HepG2 (cell line): ENCODE results near the gene ZNF30.

Source experiments
- CENPT ChIP-seq: sonication (generic); formaldehyde crosslinking; IDR thresholded peaks from 2 replicates; pipeline ENCODE4 v1.8.0; 2022; ENCODE audit warnings: low read depth, mild to moderate bottlenecking, moderate library complexity, missing genetic modification reagents
- PHF8 ChIP-seq: sonication (generic); formaldehyde crosslinking; IDR thresholded peaks from 2 replicates; pipeline ENCODE4 v1.5.0; 2020; ENCODE audit warnings: missing genetic modification reagents
- SIX4 ChIP-seq: sonication (generic); formaldehyde crosslinking; IDR thresholded peaks from 2 replicates; pipeline ENCODE4 v1.4.0; 2020; ENCODE audit warnings: missing genetic modification reagents
- SOX5 ChIP-seq: IDR thresholded peaks from 2 replicates; pipeline ENCODE4 v1.6.1; 2016; ENCODE audit warnings: borderline replicate concordance

- no peak for TF ChIP-seq SIX4 (CRISPR knock-in tag)
- TF ChIP-seq SOX5 (CRISPR knock-in tag), result no peak
- TF ChIP-seq PHF8 (CRISPR knock-in tag), result no peak
- TF ChIP-seq CENPT (CRISPR knock-in tag), result no peak
Observed at GRCh38 chr19:34974646-34975045, 47.9 kb downstream of the ZNF30 start.
